ENCODE data around the gene MT4. TPM values are rescaled to one million over a fixed set of nuclear protein-coding genes. Genes with fewer than 3 reads are reported as not detected.

The MT4 gene
- total RNA-seq, 1 experiment from 2014 or later: not detected

- no peak for DNase-seq
- Histone ChIP-seq H3K9me3 (no peaks in the 10 kb centered on the region), H3K36me3 (no peaks in the 10 kb centered on the region), H3K4me3 (no peak overlapping the region), H3K27me3 (peaks cover 2% of the 10 kb centered on the region; the same call in 1 of the 2 replicates)
Observed at GRCh38 chr16:56584276-56584675, 19.4 kb downstream of the MT4 start.

GRCh38 chr16:56588781-56589140 lies 23.9 kb downstream of the MT4 start:
- H3K27me3 ChIP-seq: peaks cover 2% of the 10 kb centered on the region; the same call in 1 of the 2 replicates
- no peaks in the 10 kb centered on the region for H3K9me3 ChIP-seq
- no peak overlapping the region for H3K4me3 ChIP-seq
- DNase-seq: no peak
- H3K36me3 ChIP-seq: no peaks in the 10 kb centered on the region

- DNase-seq: peak; percentile 58
- H3K9me3 ChIP-seq: no peaks in the 10 kb centered on the region
- no peaks in the 10 kb centered on the region for H3K36me3 ChIP-seq
- H3K27me3 ChIP-seq: peaks cover 2% of the 10 kb centered on the region; the same call in 1 of the 2 replicates
- 0 out of 2 replicates have a peak within 1 kb of the TSS, but pooled peaks have one; percentile 6 for H3K4me3 ChIP-seq
Observed at GRCh38 chr16:56589141-56590039, 24.5 kb downstream of the MT4 start, which contains the start of gene MT3. MT3 (plus strand) TSS chr16:56589528; CDS start chr16:56589591, 63 bp downstream.

DNA sequence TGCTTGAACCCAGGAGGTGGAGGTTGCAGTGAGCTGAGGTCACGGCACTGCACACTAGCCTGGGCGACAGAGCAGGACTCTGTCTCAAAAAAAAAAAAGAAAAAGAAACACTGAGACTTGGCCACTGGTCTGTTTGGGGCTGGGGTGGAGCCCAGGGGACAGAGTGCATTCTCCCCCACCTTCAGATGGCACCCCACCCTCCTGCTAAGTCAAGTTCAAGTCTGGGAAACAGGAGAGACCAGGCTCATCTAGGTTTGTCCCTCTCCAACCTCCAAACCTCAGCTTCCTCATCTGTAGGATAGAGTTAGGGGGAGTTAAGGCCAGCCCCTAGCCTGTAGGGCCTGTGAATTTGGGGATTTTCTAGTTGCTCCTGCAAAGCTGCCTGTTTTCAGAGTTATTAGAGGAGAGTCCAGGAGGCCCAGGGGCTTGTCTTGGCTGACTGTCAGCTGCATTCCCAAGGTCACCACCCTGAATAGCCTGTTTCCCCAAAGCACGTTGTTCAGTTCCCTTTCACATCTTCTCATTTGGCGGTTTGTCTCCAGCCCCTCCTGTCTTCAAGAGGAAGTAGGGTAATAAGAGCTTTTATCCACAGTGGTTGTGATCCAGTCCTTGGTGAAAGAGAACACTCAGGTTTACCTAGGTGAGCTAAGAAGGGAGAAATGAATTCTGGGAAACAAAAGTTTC lies 26.6 kb downstream of the MT4 start:
- H3K36me3 ChIP-seq: no peaks in the 10 kb centered on the region
- H3K27me3 ChIP-seq: peaks cover 2% of the 10 kb centered on the region; the same call in 1 of the 2 replicates
- H3K4me3 ChIP-seq: no peak overlapping the region
- DNase-seq: no peak
- no peaks in the 10 kb centered on the region for H3K9me3 ChIP-seq

GRCh38 chr16:56593573-56594291 lies 28.9 kb downstream of the MT4 start:
- Histone ChIP-seq H3K27me3 (no peaks in the 10 kb centered on the region), H3K9me3 (no peaks in the 10 kb centered on the region), H3K36me3 (no peaks in the 10 kb centered on the region), H3K4me3 (no peak overlapping the region)
- DNase-seq: no peak

DNA sequence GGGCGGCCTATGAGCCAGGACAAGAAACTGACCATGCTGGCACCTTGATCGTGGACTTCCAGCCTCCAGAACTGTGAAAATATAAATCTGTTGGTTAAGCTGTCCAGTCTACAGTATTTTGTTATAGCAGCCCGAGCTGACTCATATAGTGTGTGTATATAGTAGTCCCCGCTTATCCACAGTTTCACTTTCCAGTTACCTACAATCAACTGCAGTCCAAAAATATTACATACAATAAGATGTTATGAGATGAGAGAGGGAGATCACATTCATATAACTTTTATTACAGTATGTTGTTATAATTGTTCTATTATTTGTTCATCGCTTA lies 29.4 kb downstream of the MT4 start:
- no peak for DNase-seq
- H3K4me3 ChIP-seq: no peak overlapping the region
- H3K9me3 ChIP-seq: no peaks in the 10 kb centered on the region
- H3K36me3 ChIP-seq: no peaks in the 10 kb centered on the region
- H3K27me3 ChIP-seq: no peaks in the 10 kb centered on the region

GRCh38 chr16:56600398-56600999 lies 35.6 kb downstream of the MT4 start:
- Histone ChIP-seq H3K27me3 (no peaks in the 10 kb centered on the region), H3K9me3 (no peaks in the 10 kb centered on the region), H3K4me3 (no peak overlapping the region), H3K36me3 (no peaks in the 10 kb centered on the region)
- peak; percentile 70 for DNase-seq

GRCh38 chr16:56601325-56601724 lies 36.5 kb downstream of the MT4 start:
- no peaks in the 10 kb centered on the region for H3K9me3 ChIP-seq
- H3K36me3 ChIP-seq: no peaks in the 10 kb centered on the region
- peak; percentile 44 for DNase-seq
- H3K4me3 ChIP-seq: no peak overlapping the region
- H3K27me3 ChIP-seq: no peaks in the 10 kb centered on the region

DNA sequence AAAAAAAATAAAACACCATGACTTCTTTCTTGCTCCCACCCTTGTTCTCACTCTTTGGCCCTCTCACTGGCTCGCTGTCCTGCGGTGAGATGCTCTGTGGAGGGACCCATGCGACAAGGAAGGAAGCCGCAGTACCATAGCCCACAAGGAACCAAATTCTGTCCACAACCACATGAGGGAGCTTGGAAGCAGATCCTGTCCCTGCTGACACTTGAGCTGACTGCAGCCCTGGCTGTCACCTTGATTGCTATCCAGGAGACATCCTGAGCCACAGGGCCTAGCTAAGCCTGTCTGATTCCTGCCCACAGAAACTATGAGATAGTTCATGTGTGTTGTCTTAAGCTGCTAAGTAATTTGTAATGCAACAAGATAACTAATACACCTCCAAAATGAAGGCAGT lies 38.7 kb downstream of the MT4 start:
- no peaks in the 10 kb centered on the region for H3K27me3 ChIP-seq
- no peaks in the 10 kb centered on the region for H3K9me3 ChIP-seq
- peaks cover 1% of the 10 kb centered on the region for H3K36me3 ChIP-seq
- DNase-seq: peak; percentile 61
- H3K4me3 ChIP-seq: no peak overlapping the region

DNA sequence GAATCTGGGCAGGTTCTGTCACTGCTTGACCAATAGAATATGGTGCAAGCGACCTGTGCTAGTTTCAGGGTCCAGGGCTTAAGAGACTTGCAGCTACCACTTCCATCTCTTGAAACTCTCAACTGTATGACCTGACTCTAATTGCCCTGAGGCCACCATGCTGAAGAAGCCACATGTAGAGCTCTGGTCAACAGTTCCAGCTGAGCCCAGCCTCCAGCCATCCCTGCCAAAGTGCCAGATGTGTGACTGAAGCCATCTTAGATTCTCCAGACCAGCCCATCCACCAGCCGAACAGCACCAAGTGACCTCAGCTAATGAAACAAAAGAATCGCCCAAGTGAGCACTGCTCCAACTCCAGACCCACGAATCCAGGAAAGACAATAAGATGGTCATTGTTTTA lies 40.1 kb downstream of the MT4 start:
- H3K9me3 ChIP-seq: no peaks in the 10 kb centered on the region

DNA sequence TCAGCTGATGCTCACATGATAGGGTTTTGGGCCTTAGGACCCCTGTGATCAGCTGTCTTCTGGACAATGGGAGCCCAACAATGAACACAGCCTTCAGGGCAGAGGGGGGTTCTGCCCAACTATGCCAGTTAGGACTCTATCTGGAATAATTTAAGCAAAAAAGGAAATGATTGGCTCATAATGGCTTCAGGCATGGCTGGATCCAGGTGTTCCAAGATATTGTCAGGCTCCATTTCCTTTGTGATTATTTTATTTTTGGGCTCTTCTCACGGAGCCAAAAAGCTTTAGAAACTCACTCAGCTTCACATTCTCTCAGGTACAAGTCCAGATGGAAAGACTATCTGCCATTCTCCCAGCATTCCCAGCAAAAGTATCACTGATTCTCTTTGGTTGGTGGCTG lies 40.6 kb downstream of the MT4 start:
- no peak overlapping the region for H3K4me3 ChIP-seq

More for the DNA sequence above, 40.1 kb downstream of the MT4 start:
- no peak for DNase-seq
- Histone ChIP-seq H3K36me3 (peaks cover 12% of the 10 kb centered on the region), H3K27me3 (no peaks in the 10 kb centered on the region), H3K4me3 (no peak overlapping the region)

GRCh38 chr16:56606071-56606475 lies 41.2 kb downstream of the MT4 start:
- peaks cover 12% of the 10 kb centered on the region for H3K36me3 ChIP-seq
- no peaks in the 10 kb centered on the region for H3K27me3 ChIP-seq
- H3K9me3 ChIP-seq: no peaks in the 10 kb centered on the region
- DNase-seq: peak; percentile 96
- H3K4me3 ChIP-seq: no peak overlapping the region

More for the DNA sequence above, 40.6 kb downstream of the MT4 start:
- H3K9me3 ChIP-seq: no peaks in the 10 kb centered on the region
- no peaks in the 10 kb centered on the region for H3K27me3 ChIP-seq
- peaks cover 12% of the 10 kb centered on the region for H3K36me3 ChIP-seq
- DNase-seq: no peak

GRCh38 chr16:56606476-56607108 lies 41.7 kb downstream of the MT4 start:
- DNase-seq: no peak
- peaks cover 12% of the 10 kb centered on the region for H3K36me3 ChIP-seq
- peak overlapping the region; percentile 11 for H3K4me3 ChIP-seq
- no peaks in the 10 kb centered on the region for H3K9me3 ChIP-seq
- H3K27me3 ChIP-seq: no peaks in the 10 kb centered on the region

- peak; percentile 100 for DNase-seq
- Histone ChIP-seq H3K27me3 (no peaks in the 10 kb centered on the region), H3K36me3 (peaks cover 12% of the 10 kb centered on the region), H3K4me3 (peak overlapping the region; percentile 74), H3K9me3 (no peaks in the 10 kb centered on the region)
Observed at GRCh38 chr16:56607109-56607618, 42.3 kb downstream of the MT4 start.

DNA sequence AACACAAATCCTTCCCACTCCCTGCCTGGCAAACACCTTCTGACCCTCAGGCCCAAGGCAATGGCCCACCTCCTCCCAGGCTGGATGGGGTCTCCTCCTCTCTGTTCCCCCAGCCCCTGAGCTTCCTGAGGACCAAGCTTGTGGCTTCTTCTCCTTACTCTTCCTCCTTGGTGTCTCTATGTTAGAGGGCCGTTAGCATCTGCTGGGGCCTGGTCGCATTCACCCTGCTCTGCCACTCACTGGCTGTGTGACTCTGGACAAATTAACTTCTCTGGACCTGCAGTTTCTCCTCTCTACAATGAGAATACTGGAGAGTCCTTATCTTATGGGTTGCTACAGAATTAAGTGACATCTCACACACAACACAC lies 42.8 kb downstream of the MT4 start:
- H3K4me3 ChIP-seq: peak overlapping the region; percentile 74
- no peaks in the 10 kb centered on the region for H3K27me3 ChIP-seq
- peaks cover 12% of the 10 kb centered on the region for H3K36me3 ChIP-seq
- no peaks in the 10 kb centered on the region for H3K9me3 ChIP-seq
- no peak for DNase-seq
